ENCODE data around the gene PLXNA4. TPM values are rescaled to one million over a fixed set of nuclear protein-coding genes. Genes with fewer than 3 reads are reported as not detected.
A peak's percentile ranks its signal among the peaks of the same experiment; 100 is the strongest.

PLXNA4 gene
- total RNA-seq, 4 donors from 2014 or later = 4.8 to 19.7 (median 10.7) TPM

DNA sequence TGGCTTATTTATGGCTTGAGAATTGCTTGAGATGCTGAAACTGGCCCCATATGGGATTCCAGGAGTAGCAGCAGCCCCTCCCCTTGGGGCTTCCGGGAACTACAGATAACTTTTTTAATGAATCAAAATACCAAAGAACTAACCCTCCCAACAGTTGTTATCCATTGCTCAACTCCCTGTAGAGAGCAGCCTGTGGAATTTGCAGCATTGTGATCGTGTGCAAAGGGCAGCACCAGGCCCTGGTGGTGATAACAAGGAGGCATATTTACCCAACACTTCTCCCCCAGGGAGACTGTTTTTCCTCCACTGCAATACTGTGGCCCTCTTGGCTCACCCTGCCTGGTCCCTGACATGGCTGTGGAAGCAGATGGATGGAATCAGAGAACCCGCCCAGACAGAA lies 196.2 kb downstream of the PLXNA4 start:
- peaks cover 0 to 39% (median 9%) of the 10 kb centered on the region in 3 donors for H3K4me1 ChIP-seq
- no peak overlapping the region for H3K4me3 ChIP-seq
- H3K36me3 ChIP-seq = no peaks in the 10 kb centered on the region
- ATAC-seq = peak; percentile 80
- H3K27me3 ChIP-seq = no peaks in the 10 kb centered on the region
- TF ChIP-seq CTCF (IDR thresholded peaks at IDR 0.05) = peak in 1 of 4 experiments; percentile 7
- peak; percentile 32 for TF ChIP-seq POLR2AphosphoS5 (IDR thresholded peaks at IDR 0.05)
- no peak for TF ChIP-seq EP300 (IDR thresholded peaks at IDR 0.05)
- no peak overlapping the region for H3K27ac ChIP-seq
- H3K9me3 ChIP-seq = no peaks in the 10 kb centered on the region
- WGBS, 2 donors (ENCODE audit: low coverage in 1 of 2) = 59 to 71% methylated on average over 2 of the region's 3 CpGs

- Histone ChIP-seq H3K4me3 (no peak overlapping the region), H3K9me3 (no peaks in the 10 kb centered on the region), H3K27ac (no peak overlapping the region), H3K4me1 (peaks cover 0 to 39% (median 9%) of the 10 kb centered on the region in 3 donors), H3K36me3 (no peaks in the 10 kb centered on the region), H3K27me3 (no peaks in the 10 kb centered on the region)
- no peak for TF ChIP-seq POLR2AphosphoS5 (IDR thresholded peaks at IDR 0.05)
- no peak for TF ChIP-seq CTCF (IDR thresholded peaks at IDR 0.05)
- TF ChIP-seq EP300 (IDR thresholded peaks at IDR 0.05) = no peak
- no peak for ATAC-seq
- WGBS, 2 donors (ENCODE audit: low coverage in 1 of 2) = 100% methylated on average over 1 of the region's 1 CpG; no CpG with 5 or more reads in 1 of the 2 donors
Observed at GRCh38 chr7:132379292-132379691, 197.0 kb downstream of the PLXNA4 start.

- H3K36me3 ChIP-seq = no peaks in the 10 kb centered on the region
- ATAC-seq = no peak
- no peak overlapping the region for H3K27ac ChIP-seq
- H3K27me3 ChIP-seq = no peaks in the 10 kb centered on the region
- peaks cover 0 to 39% (median 9%) of the 10 kb centered on the region in 3 donors for H3K4me1 ChIP-seq
- WGBS, 2 donors (ENCODE audit: low coverage in 1 of 2) = 87 to 89% methylated on average over 6 to 8 of the region's 8 CpGs
- no peak overlapping the region for H3K4me3 ChIP-seq
- TF ChIP-seq POLR2AphosphoS5 (IDR thresholded peaks at IDR 0.05) = no peak
- TF ChIP-seq POLR2A (IDR thresholded peaks at IDR 0.05) = no peak
- TF ChIP-seq EP300 (IDR thresholded peaks at IDR 0.05) = no peak
- TF ChIP-seq CTCF (IDR thresholded peaks at IDR 0.05) = no peak
- H3K9me3 ChIP-seq = no peaks in the 10 kb centered on the region
Observed at GRCh38 chr7:132377703-132378584, 198.3 kb downstream of the PLXNA4 start.

DNA sequence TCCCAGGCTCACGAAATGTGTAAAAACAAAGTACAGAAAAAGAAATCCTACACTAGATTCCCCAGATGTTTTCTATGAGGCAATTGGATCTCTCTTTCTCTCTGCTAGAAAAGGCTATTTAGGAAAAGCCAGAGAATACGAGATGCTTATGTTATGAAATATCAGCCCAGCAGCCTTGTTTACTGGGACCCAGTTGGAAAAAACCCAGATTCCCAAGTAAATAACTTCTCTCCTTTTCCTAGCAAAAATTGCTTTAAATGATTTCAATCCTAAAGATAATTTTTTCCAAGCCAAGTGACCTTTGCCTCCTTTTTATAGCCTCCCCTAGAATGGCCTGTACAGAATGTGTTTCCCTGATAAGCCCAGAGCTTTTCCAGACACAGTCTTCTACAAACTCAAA lies 199.3 kb downstream of the PLXNA4 start:
- WGBS, 2 donors (ENCODE audit: low coverage in 1 of 2) = 11 to 23% methylated on average over 1 to 2 of the region's 2 CpGs
- no peak for ATAC-seq
- no peaks in the 10 kb centered on the region for H3K36me3 ChIP-seq
- peaks cover 0 to 39% (median 9%) of the 10 kb centered on the region in 3 donors for H3K4me1 ChIP-seq
- no peaks in the 10 kb centered on the region for H3K9me3 ChIP-seq
- TF ChIP-seq POLR2A (IDR thresholded peaks at IDR 0.05) = no peak
- TF ChIP-seq EP300 (IDR thresholded peaks at IDR 0.05) = no peak
- no peak for TF ChIP-seq POLR2AphosphoS5 (IDR thresholded peaks at IDR 0.05)
- no peak for TF ChIP-seq CTCF (IDR thresholded peaks at IDR 0.05)
- no peaks in the 10 kb centered on the region for H3K27me3 ChIP-seq
- H3K4me3 ChIP-seq = no peak overlapping the region
- peak overlapping the region in 3 of 4 donors; percentile 56 to 74 (median 60) for H3K27ac ChIP-seq

All from gastroesophageal sphincter (tissue), 4 donors.